ENCODE results near the gene FXYD7. TPM values are rescaled to one million over a fixed set of nuclear protein-coding genes. Genes with fewer than 3 reads are reported as not detected.

Gene FXYD7
- total and polyA plus RNA-seq, 2 of the 13 experiments (the other 11 are each of a cell fraction or from before 2014, with no cell fraction given), result 0.55 TPM; not detected in 1

DNA sequence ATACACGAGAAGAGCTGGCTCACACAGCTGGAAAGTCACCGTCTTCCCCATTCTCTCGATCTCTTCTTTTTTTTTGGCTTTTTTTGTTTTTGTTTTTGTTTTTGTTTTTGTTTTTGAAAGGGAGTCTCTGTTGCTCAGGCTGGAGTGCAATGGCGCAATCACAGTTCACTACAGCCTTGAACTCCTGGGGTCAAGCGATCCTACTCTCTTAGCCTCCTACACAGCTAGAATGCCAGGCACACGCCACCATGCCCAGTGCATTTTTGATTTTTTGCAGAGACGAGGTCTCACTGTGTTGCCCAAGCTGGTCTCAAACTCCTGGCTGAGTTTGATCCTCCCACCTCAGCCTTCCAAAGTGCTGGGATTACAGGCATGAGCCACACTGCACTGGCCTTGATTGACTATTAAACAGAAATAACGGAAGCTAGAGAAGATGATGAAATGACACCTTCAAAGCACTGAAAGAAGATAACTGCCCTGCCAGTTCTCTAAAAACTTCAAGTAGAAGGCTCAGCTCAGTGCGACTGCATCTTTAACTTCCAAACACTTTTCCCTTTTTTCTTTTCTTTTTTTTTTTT, 23.4 kb upstream of the FXYD7 start:
- intact Hi-C loops (cut with micrococcal nuclease; ENCODE audit: unreplicated experiment) (no loop called here), in situ Hi-C loops (cut with HindIII; ENCODE audit: extremely low pct_ligation_motif_present, low pct_unique_long_range_greater_than_20kb) (no loop called here)
- DNase-seq (ENCODE audit: low spot score), result no peak
- H3K9ac ChIP-seq (ENCODE audit: insufficient read depth, low read depth, low read length), result no peak overlapping the region
- POLR2A ChIA-PET, result no interaction called here
- no peak overlapping the region for H3K4me3 ChIP-seq (replicated peaks in 1 of 3; ENCODE audit: insufficient read depth in 1 of 3, low read depth in 2 of 3, low read length in 3 of 3)
- BruUV-seq (replicated peaks), result no TSS peak
- no peak overlapping the region for H2AFZ ChIP-seq (ENCODE audit: low read length)
- H3K4me1 ChIP-seq (ENCODE audit: insufficient read depth, low read length), result peaks cover 94% of the 10 kb centered on the region
- CTCF ChIA-PET (ENCODE audit: low intra/inter-chr PET ratio, low total read pairs), result no interaction called here
- H3K27me3 ChIP-seq (ENCODE audit: control insufficient read depth in 1 of 2, insufficient read depth in 2 of 2, low read length in 2 of 2), result 0 out of 5 replicates have a peak, but pooled peaks cover 0 to 6% of the 10 kb centered on the region in 2 experiments
- H3K36me3 ChIP-seq (replicated peaks in 1 of 2; ENCODE audit: control insufficient read depth in 1 of 2, insufficient read depth in 2 of 2, low read length in 2 of 2), result no peaks in the 10 kb centered on the region
- no peak overlapping the region for H3K4me2 ChIP-seq (ENCODE audit: low read depth, low read length)
- H3K79me2 ChIP-seq (ENCODE audit: insufficient read depth, low read length), result no peaks in the 10 kb centered on the region
- H3K9me3 ChIP-seq (ENCODE audit: low read length), result no peaks in the 10 kb centered on the region
- H4K20me1 ChIP-seq (ENCODE audit: insufficient read depth, low read length), result no peaks in the 10 kb centered on the region
- H3K27ac ChIP-seq (ENCODE audit: extremely low read length, insufficient read depth, low read length), result no peak overlapping the region
- FAIRE-seq, result no peak
- no peak for ATAC-seq
- 83% methylated on average over 9 of the region's 9 CpGs for WGBS (ENCODE audit: low lambda C conversion rate)
- TF ChIP-seq FOXP1 (IDR thresholded peaks at IDR 0.05), result no peak
- peak; percentile 65; the same call in 1 of the 2 replicates for TF ChIP-seq FOXP1 (CRISPR knock-in tag; IDR thresholded peaks at IDR 0.05)
- no peak for TF ChIP-seq ZNF737 (CRISPR knock-in tag; IDR thresholded peaks at IDR 0.05; ENCODE audit: borderline replicate concordance)
- TF ChIP-seq ZNF431 (CRISPR knock-in tag; IDR thresholded peaks at IDR 0.05; ENCODE audit: borderline replicate concordance, low read depth), result no peak
- TF ChIP-seq, protein P1, sequence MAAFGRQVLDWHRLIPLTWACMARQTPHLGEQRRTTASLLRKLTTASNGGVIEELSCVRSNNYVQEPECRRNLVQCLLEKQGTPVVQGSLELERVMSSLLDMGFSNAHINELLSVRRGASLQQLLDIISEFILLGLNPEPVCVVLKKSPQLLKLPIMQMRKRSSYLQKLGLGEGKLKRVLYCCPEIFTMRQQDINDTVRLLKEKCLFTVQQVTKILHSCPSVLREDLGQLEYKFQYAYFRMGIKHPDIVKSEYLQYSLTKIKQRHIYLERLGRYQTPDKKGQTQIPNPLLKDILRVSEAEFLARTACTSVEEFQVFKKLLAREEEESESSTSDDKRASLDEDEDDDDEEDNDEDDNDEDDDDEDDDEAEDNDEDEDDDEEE (CRISPR knock-in tag; IDR thresholded peaks at IDR 0.05), result no peak
- TF ChIP-seq, protein P2, sequence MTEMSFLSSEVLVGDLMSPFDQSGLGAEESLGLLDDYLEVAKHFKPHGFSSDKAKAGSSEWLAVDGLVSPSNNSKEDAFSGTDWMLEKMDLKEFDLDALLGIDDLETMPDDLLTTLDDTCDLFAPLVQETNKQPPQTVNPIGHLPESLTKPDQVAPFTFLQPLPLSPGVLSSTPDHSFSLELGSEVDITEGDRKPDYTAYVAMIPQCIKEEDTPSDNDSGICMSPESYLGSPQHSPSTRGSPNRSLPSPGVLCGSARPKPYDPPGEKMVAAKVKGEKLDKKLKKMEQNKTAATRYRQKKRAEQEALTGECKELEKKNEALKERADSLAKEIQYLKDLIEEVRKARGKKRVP (CRISPR knock-in tag; IDR thresholded peaks at IDR 0.05), result no peak
- no peak for TF ChIP-seq PHF8 (CRISPR knock-in tag; IDR thresholded peaks at IDR 0.05)
- no peak for TF ChIP-seq BHLHE40 (IDR thresholded peaks at IDR 0.05; ENCODE audit: low read length)
- peak; percentile 27; the same call in 1 of the 2 replicates for TF ChIP-seq NR2F6 (IDR thresholded peaks at IDR 0.05)
- 0 out of 2 replicates have a peak, but pooled peaks have one; percentile 43 for TF ChIP-seq NR2F6 (CRISPR knock-in tag; IDR thresholded peaks at IDR 0.05)
- TF ChIP-seq, protein P3, sequence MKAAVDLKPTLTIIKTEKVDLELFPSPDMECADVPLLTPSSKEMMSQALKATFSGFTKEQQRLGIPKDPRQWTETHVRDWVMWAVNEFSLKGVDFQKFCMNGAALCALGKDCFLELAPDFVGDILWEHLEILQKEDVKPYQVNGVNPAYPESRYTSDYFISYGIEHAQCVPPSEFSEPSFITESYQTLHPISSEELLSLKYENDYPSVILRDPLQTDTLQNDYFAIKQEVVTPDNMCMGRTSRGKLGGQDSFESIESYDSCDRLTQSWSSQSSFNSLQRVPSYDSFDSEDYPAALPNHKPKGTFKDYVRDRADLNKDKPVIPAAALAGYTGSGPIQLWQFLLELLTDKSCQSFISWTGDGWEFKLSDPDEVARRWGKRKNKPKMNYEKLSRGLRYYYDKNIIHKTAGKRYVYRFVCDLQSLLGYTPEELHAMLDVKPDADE (CRISPR knock-in tag; IDR thresholded peaks at IDR 0.05), result no peak
- TF ChIP-seq ZNF761 (CRISPR knock-in tag; conservative IDR thresholded peaks at IDR 0.05), result no peak
- TF ChIP-seq PPARG (CRISPR knock-in tag; conservative IDR thresholded peaks at IDR 0.05), result no peak
- no peak for TF ChIP-seq ZNF30 (CRISPR knock-in tag; IDR thresholded peaks at IDR 0.05)
- TF ChIP-seq AGO1 (IDR thresholded peaks at IDR 0.05; ENCODE audit: low read depth, low read length, poor library complexity, severe bottlenecking), result no peak
- TF ChIP-seq JUNB (CRISPR knock-in tag; IDR thresholded peaks at IDR 0.05; ENCODE audit: borderline replicate concordance), result no peak
- TF ChIP-seq, protein P4, sequence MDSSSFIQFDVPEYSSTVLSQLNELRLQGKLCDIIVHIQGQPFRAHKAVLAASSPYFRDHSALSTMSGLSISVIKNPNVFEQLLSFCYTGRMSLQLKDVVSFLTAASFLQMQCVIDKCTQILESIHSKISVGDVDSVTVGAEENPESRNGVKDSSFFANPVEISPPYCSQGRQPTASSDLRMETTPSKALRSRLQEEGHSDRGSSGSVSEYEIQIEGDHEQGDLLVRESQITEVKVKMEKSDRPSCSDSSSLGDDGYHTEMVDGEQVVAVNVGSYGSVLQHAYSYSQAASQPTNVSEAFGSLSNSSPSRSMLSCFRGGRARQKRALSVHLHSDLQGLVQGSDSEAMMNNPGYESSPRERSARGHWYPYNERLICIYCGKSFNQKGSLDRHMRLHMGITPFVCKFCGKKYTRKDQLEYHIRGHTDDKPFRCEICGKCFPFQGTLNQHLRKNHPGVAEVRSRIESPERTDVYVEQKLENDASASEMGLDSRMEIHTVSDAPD (CRISPR knock-in tag; IDR thresholded peaks at IDR 0.05), result no peak
- peak; percentile 39; the same call in 1 of the 2 replicates for TF ChIP-seq RARA (CRISPR knock-in tag; IDR thresholded peaks at IDR 0.05)
- no peak for TF ChIP-seq ZNF329 (CRISPR knock-in tag; IDR thresholded peaks at IDR 0.05; ENCODE audit: low read depth)
- TF ChIP-seq RBFOX2 (IDR thresholded peaks at IDR 0.05; ENCODE audit: low read depth, low read length), result no peak
- TF ChIP-seq, protein P5, sequence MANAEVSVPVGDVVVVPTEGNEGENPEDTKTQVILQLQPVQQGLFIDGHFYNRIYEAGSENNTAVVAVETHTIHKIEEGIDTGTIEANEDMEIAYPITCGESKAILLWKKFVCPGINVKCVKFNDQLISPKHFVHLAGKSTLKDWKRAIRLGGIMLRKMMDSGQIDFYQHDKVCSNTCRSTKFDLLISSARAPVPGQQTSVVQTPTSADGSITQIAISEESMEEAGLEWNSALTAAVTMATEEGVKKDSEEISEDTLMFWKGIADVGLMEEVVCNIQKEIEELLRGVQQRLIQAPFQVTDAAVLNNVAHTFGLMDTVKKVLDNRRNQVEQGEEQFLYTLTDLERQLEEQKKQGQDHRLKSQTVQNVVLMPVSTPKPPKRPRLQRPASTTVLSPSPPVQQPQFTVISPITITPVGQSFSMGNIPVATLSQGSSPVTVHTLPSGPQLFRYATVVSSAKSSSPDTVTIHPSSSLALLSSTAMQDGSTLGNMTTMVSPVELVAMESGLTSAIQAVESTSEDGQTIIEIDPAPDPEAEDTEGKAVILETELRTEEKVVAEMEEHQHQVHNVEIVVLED (CRISPR knock-in tag; IDR thresholded peaks at IDR 0.05; ENCODE audit: borderline replicate concordance), result no peak

Data from HepG2 (cell line).